Breast epithelium (tissue), 3 donors: ENCODE data around the gene ATP9B.

Experiments used
- POLR2AphosphoS5 ChIP-seq, 3 donors: sonication (generic); formaldehyde crosslinking; IDR thresholded peaks; one replicate each; pipeline ENCODE4 v1.6.1; 2017; ENCODE audit warnings: antibody characterized with exemption in 3 of 3
- TF ChIP-seq, protein P1 (sequence below), 3 donors: fragments of 450-650 bp; IDR thresholded peaks; one replicate each; pipeline ENCODE4 v1.5.1; 2016 to 2017; ENCODE audit warnings: antibody characterized with exemption in 3 of 3, mild to moderate bottlenecking in 3 of 3, moderate library complexity in 3 of 3

DNA sequence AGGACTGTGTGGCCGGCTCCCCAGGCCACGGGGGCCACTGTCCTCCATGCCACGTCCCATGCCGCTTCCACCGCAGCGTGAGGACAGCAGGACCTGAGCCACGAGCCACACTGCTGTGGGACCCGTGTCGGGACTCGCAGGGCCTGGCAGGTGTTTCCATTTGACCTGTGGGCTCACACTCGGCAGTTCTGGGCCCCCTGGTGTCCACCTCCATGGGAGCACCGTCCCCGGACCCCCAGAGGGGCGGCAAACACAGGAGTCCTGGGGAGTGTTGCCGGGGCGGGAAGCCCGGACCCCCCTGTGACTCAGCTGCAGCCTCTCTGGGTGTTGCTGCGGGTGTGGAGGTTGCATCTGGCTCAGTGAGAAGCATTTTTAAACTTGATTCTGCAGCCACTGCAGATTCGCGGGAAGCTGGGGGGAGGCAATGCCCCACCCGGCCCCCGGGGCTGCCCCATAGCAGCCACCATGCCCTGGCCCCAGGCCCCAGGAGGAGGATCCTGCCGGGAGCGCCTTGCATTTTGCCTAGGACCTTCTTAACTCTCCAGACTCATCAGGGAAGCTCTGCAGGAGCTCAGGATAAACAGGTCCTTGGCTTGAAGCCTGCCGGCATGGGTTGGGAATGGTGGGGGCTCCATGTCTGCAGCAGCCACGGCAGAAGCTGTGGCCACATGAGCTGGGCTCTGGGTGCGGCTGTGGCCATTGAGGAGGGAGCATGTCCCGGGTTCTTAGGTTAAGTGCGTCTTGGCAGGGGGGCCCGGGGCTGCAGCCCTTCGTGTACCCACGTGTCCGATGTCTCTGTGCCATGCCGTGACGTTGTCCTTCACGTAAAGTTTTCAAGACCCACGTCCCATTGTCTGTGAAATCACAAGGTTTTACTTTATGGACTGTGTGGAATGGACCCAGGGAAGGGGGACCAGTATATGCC is 357.4 kb downstream of the ATP9B start:
- TF ChIP-seq, protein P1, sequence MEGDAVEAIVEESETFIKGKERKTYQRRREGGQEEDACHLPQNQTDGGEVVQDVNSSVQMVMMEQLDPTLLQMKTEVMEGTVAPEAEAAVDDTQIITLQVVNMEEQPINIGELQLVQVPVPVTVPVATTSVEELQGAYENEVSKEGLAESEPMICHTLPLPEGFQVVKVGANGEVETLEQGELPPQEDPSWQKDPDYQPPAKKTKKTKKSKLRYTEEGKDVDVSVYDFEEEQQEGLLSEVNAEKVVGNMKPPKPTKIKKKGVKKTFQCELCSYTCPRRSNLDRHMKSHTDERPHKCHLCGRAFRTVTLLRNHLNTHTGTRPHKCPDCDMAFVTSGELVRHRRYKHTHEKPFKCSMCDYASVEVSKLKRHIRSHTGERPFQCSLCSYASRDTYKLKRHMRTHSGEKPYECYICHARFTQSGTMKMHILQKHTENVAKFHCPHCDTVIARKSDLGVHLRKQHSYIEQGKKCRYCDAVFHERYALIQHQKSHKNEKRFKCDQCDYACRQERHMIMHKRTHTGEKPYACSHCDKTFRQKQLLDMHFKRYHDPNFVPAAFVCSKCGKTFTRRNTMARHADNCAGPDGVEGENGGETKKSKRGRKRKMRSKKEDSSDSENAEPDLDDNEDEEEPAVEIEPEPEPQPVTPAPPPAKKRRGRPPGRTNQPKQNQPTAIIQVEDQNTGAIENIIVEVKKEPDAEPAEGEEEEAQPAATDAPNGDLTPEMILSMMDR (IDR thresholded peaks at IDR 0.05): no peak
- TF ChIP-seq POLR2AphosphoS5 (IDR thresholded peaks at IDR 0.05): no peak
